IgD-negative memory B cell (primary cell): ENCODE results near the gene MXRA8. TPM values are rescaled to one million over a fixed set of nuclear protein-coding genes. Genes with fewer than 3 reads are reported as not detected.

ENCODE experiments used
- H3K27ac Mint-ChIP-seq, 3 donors: one replicate each; pipeline ENCODE4 v1.8.0; 2020 to 2022; ENCODE audit warnings: mild to moderate bottlenecking in 3 of 3, mixed read lengths in 3 of 3, moderate library complexity in 1 of 3
- H3K27me3 Mint-ChIP-seq: one replicate; pipeline ENCODE4 v1.8.0; 2021; ENCODE audit warnings: mixed read lengths
- H3K36me3 Mint-ChIP-seq: one replicate; pipeline ENCODE4 v1.8.0; 2020; ENCODE audit warnings: mild to moderate bottlenecking, mixed read lengths
- H3K4me1 Mint-ChIP-seq, 3 donors: one replicate each; pipeline ENCODE4 v1.8.0; 2020 to 2022; ENCODE audit warnings: mixed read lengths in 3 of 3, mild to moderate bottlenecking in 1 of 3
- H3K4me3 Mint-ChIP-seq, 4 donors: one replicate each; pipeline ENCODE4 v1.8.0; 2020 to 2022; ENCODE audit warnings: mild to moderate bottlenecking in 4 of 4, mixed read lengths in 4 of 4, moderate library complexity in 3 of 4
- H3K9me3 Mint-ChIP-seq, 3 donors: one replicate each; pipeline ENCODE4 v1.8.0; 2020 to 2021; ENCODE audit warnings: mixed read lengths in 3 of 3, mild to moderate bottlenecking in 1 of 3
- polyA plus RNA-seq: library from polyadenylated mRNA; unstranded; fragments of 300-500 nt; fragmentation: Illumina TruSeq; gene quantifications from one replicate; pipeline ENCODE4 v1.2.3, GENCODE V29; 2021

The MXRA8 gene
- polyA plus RNA-seq, 1 donor from 2014 or later, result not detected

DNA sequence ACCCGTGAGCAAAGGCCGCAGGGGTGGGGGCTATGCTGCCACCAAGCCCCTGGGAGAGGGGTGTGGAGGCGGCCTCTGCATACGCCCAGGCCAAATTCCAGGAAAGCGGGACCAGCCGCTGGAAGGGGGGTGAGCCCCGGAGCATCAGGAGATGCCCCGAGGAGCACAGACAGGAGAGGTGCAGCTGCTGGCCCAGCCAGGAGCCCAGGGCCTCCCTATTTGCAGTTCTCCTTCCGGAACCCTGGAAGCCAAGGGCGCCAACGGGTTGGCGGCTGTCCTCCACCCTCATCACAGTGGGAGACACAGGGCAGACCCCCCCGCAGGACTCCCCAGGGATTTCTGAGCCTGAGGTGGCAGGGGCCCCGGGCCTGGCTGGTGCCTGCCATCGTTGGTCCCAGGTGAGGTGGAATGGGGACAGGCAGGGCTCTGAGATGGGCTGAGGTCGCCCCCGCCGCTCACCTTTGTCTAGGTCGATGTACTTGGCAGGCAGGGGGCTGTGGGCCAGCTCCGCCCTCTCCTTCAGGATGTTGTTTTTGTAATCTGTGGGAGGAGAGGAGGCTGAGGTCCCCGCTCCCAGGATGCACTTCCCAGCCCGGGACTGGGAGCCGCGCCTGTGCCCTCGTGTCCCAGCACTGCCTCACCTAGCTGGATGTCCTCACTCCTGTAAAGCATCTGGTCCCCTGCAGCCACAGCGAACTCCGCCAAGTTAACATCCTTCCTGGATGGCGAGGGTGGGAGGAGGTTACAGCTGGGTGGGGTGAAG is 4.8 kb downstream of the MXRA8 start:
- H3K4me3 Mint-ChIP-seq, result peak overlapping the region in 3 of 4 donors; percentile 5 to 80 (median 78)
- H3K27ac Mint-ChIP-seq, result peak overlapping the region in 1 of 3 donors; percentile 72

DNA sequence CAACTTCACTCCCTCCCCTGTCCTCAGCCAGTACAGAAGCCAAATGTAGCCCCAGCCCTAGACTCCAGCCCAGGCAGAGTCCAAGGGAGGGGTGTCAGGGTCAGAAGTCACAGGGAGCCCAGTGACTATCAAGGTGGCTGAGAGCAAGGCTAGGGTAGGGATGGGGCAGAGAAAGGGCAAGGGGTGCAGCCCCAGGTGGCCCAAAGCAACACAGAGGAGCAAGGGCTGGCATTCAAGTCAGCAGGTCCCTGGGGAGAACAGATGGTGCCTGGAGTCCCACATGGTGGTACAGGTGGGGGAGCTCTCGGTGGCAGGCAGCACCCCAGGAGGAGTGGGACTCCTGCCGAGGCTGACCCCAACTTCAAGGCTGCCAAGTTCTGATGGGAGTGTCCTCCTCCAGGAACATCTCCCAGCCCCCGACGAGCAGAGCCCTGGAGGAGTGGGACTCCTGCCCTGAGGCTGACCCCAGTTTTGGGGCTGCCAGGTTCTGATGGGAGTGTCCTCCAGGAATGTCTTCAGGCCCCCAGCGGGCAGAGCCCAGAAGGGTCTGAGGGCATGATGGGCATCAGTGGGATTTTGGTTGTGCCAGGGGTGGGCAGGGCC is 5.5 kb downstream of the MXRA8 start:
- Mint-ChIP-seq H3K27me3 (peaks cover 14% of the 10 kb centered on the region), H3K4me1 (peaks cover 7 to 10% (median 9%) of the 10 kb centered on the region in 3 donors), H3K36me3 (no peaks in the 10 kb centered on the region), H3K4me3 (peak overlapping the region in 3 of 4 donors; percentile 64 to 84 (median 80)), H3K9me3 (no peaks in the 10 kb centered on the region), H3K27ac (peak overlapping the region in 1 of 3 donors; percentile 72)

More for the DNA sequence above, 4.8 kb downstream of the MXRA8 start:
- Mint-ChIP-seq H3K4me1 (peaks cover 7 to 10% (median 9%) of the 10 kb centered on the region in 3 donors), H3K36me3 (no peaks in the 10 kb centered on the region), H3K9me3 (no peaks in the 10 kb centered on the region), H3K27me3 (peaks cover 19% of the 10 kb centered on the region)

DNA sequence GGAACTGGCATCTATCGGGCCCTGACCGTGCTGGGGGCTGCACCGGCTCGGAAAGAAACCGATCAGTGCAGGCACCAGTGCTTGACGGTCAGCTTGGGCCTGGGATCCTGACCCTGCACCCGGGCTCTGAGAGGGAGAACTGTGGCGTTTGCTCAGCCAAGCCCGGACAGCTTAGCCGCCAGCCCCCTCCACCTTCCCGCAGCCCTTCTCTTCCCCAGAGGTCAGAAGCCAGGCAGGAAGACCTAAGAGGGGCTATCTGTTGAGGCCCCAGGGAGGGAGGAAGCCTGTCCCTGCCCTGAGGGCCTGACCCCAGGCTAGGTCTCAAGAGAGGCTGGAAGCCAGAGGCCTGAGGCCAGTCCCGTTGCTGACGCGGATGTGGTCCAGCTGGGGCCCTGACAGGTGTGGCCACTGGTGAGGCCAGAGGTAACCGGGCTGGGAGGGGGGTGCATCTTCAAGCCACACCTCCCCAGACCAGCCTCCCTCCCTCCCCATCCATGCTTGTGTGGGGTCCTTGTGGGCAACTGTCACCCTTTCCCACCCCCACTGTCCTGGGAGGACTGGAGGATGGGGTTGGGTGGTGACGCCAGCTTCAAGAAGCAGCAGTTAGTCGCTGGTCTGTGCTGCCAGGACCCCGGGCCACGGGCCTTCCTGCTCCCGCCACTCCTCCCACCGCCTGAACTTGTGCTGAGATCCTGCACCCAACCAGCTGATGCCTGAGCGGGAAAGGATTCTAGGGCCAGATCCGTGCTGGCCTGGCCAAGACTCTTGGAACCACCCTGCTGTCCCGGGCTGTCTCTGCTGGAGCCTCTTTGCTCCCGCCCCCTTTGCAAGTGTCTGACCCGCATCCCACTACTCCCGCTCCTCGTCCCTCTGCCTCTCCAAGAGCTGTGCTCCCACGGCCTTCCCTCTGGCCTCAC is 6.6 kb downstream of the MXRA8 start:
- Mint-ChIP-seq H3K36me3 (no peaks in the 10 kb centered on the region), H3K27ac (peak overlapping the region; percentile 57 to 73 (median 72)), H3K4me3 (peak overlapping the region; percentile 63 to 84 (median 78)), H3K27me3 (peaks cover 10% of the 10 kb centered on the region), H3K9me3 (no peaks in the 10 kb centered on the region), H3K4me1 (peaks cover 7 to 12% (median 12%) of the 10 kb centered on the region in 3 donors)

DNA sequence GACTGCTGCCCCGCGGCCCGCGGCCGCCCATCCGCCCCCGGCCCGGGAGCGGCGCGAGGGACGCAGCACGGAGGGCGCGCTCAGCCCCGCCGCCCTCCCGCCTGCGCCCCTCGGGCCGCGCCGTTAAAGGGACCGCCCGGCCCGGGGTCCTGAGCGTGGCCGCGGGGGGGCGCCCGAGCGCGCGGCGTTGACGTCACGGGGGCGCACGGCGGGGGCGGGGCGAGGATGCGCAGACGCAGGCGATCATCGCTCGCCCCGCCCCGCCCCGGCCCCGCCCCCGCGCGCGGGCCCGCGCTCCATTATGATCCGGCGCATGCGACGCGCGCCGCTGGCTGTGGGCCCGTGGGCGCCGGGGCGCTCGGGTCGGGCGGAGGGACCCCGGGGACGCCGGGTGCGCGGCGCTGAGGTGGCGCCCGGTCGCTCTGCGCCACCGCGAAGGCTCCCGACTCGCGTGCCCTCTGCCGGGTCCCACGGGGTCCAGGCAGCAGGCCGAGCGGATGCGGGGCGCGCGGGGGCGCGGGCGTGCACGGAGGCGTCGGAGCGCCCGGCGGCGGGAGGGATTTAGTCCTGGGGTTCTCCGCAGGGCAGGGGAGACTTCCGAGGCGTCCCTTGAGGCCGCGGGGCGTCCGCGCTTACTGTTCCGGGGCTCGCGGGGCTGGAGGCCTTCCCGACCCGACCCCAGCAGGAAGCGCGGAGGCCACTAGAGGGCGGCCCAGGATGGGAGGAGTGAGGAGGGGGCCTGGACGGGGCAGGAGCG is 8.9 kb downstream of the MXRA8 start, which contains the start of gene DVL1:
Gene DVL1 (minus strand): TSS at position 163 of the 757 bp plus-strand sequence. CDS start 353 bp downstream, outside the sequence.
- peaks cover 7 to 13% (median 12%) of the 10 kb centered on the region in 3 donors for H3K4me1 Mint-ChIP-seq
- peak within 1 kb of the TSS in 2 of 3 donors; percentile 84 to 88 for H3K27ac Mint-ChIP-seq
- H3K36me3 Mint-ChIP-seq, result no peaks in the 10 kb centered on the region
- H3K4me3 Mint-ChIP-seq, result peak within 1 kb of the TSS; percentile 72 to 89 (median 81)
- H3K9me3 Mint-ChIP-seq, result no peaks in the 10 kb centered on the region
- peaks cover 10% of the 10 kb centered on the region for H3K27me3 Mint-ChIP-seq

DNA sequence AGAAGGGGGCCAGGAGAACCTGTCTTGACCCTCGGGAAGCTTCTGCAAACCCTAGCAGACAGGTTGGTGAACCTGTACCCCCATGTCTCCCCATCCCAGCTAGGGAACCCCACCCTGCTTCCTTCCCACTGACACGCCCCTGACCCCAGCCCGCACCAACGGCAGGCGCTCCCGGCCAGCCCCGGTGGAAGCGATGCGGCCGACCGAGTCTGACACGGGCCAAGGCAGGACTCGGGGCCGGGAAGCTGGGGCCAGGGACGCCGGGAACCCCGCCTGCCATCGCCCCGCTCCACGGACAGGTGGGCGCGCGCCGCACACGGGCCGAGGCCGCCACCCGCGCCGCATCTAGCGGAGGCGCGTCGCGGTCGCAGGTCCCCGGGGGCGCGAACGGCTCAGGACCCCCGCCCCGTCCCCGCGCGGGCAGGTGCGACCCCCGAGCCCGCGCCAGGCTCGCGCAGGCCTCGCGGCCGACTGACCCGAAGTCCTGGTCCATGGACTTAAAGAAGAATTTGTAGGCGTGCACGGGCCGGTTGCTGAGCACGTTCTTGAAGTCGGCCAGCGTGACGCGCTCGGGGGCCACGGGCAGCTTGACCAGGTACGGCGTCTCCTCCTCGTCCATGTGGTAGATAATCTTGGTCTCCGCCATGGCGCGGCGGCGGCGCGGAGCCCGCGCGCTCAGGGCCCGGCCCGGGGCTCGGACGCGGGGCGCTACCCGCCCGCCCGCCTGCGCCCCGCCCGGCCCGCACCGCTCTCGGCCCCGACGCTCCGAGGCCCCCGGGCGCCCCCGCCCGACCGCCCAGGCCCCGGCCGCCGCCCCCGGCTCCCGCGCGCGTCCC is 9.7 kb downstream of the MXRA8 start:
- Mint-ChIP-seq H3K27me3 (peaks cover 10% of the 10 kb centered on the region), H3K9me3 (no peaks in the 10 kb centered on the region), H3K27ac (peak overlapping the region in 2 of 3 donors; percentile 84 to 88), H3K4me3 (peak overlapping the region; percentile 72 to 89 (median 81)), H3K36me3 (no peaks in the 10 kb centered on the region), H3K4me1 (peaks cover 7 to 13% (median 12%) of the 10 kb centered on the region in 3 donors)

DNA sequence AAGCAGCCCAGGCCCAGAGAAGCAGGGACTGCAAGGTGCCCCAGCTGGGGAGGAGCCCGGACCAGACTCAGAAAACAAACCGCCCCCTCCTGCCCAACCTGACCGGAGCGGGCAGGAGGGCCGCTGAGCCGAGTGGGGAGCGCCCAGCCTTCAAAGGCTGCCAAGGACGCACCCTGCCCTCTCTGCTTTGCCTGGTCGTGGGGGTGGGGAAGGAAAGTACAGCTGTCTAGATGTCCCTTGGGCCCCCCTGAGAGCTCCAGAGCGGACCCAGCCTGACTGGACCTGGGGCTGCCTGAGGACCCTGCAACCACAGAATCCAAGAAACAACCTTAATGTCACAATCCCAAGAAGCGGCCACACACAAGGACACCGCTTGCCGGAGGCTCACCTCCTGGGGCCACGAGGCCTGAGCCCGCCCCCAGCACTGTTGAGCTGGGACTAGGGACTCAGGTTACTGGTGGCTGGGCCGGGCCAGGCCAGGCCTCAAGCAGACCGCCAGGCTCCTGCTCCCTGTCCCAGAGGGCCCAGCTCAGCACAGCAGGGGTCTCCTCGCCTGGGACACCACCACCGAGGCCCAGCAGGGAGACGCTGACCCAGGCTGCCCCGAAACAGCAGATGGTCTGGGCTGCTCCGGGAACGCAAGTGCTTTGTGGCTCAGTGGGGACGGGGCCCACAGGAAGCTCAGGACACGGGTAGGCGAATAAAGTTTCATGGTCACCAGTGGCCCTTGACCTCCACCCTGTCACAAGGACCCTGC is 10.5 kb downstream of the MXRA8 start:
- peaks cover 7% of the 10 kb centered on the region for H3K27me3 Mint-ChIP-seq
- H3K4me3 Mint-ChIP-seq, result peak overlapping the region; percentile 72 to 89 (median 81)
- peak overlapping the region in 2 of 3 donors; percentile 84 to 88 for H3K27ac Mint-ChIP-seq
- H3K36me3 Mint-ChIP-seq, result peaks cover under 1% of the 10 kb centered on the region
- H3K4me1 Mint-ChIP-seq, result peaks cover 5 to 10% (median 9%) of the 10 kb centered on the region in 3 donors
- H3K9me3 Mint-ChIP-seq, result no peaks in the 10 kb centered on the region

DNA sequence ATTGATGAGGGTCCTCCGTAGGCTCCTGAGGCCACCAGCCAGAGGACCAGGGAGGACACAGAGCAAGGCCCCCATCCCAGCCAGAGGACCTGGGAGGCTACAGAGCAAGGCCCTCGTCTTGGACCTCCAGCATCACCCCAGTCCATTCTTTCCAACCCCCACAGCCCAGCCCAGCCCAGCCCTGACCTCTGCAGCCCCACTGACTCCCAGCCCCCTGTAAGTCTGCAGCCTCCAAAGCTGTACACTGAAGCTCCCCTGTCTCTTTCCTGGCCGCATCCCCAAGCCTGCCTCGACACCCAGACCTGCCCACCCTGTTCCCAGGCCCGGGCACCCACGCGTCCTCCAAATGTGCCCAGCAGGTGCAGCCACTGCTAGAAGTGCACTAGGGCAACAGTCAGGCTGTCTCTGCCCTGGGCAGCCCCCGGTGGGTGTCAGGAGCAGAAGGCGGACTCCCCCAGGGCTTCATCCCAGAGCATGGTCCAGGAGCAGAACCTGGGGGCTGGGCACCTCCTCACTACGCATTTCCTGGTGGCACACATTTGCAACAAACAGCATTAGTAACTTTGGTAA is 11.2 kb downstream of the MXRA8 start:
- Mint-ChIP-seq H3K9me3 (no peaks in the 10 kb centered on the region), H3K4me1 (peaks cover 0 to 3% (median 3%) of the 10 kb centered on the region in 3 donors), H3K27ac (peak overlapping the region in 1 of 3 donors; percentile 45), H3K4me3 (peak overlapping the region; percentile 9 to 77 (median 66)), H3K36me3 (peaks cover 2% of the 10 kb centered on the region), H3K27me3 (no peaks in the 10 kb centered on the region)

DNA sequence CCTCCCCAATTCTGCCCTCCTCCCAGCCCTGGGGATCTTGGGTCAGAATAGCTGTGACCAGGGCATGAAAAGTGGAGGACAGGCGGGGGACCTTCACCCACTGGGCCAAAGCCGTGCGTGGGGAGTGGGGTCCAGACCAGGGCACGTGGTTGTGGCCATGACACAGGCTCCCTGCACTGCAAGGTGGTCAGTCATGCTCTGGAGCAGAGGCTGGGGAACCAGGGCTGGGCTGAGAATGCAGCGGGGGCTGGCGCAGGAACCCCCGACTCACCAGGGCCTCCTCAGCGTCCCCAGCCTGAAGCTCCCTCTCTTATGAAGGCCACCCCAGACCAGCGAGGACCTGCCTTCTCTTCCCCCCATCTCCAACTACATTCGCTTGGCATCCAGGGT is 11.9 kb downstream of the MXRA8 start:
- H3K4me1 Mint-ChIP-seq, result peaks cover 0 to 3% (median 3%) of the 10 kb centered on the region in 3 donors
- H3K27me3 Mint-ChIP-seq, result no peaks in the 10 kb centered on the region
- peak overlapping the region in 2 of 4 donors; percentile 72 to 73 for H3K4me3 Mint-ChIP-seq
- H3K36me3 Mint-ChIP-seq, result peaks cover 2% of the 10 kb centered on the region
- H3K27ac Mint-ChIP-seq, result peak overlapping the region in 2 of 3 donors; percentile 19 to 45
- H3K9me3 Mint-ChIP-seq, result no peaks in the 10 kb centered on the region

DNA sequence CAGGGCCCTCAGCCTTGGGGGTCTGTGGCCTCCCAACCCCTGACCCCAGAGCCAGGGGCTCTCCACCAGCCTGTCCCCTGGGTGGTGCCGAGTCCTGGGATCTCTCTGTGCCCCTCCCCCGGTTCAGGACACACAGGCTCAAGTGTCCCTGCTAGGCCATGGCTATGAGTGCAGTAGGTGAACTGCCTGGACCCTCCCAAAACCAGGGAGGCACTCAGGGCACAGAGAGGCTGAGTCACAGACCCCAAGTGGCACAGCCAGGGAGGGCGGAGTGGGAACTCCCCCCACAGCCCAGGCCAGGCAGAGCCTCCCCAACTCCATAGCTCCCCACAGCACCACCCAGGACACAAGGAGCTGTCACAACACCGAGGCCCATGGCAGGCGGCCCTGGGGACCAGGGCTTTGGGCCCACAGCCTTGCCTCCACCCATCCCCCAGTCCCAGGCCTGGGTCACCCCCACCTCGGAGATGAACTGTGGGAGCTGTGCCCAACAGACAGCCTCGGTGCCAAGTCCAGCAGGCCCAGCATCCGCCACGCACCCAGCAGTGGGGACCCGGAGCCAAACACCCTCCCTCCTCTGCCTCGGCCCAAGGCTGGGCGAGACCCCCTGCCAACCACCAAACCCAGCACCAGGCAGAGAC is 12.4 kb downstream of the MXRA8 start:
- H3K36me3 Mint-ChIP-seq, result peaks cover 2% of the 10 kb centered on the region
- H3K4me3 Mint-ChIP-seq, result peak overlapping the region in 1 of 4 donors; percentile 73
- H3K27ac Mint-ChIP-seq, result peak overlapping the region in 1 of 3 donors; percentile 19
- peaks cover 0 to 3% (median 3%) of the 10 kb centered on the region in 3 donors for H3K4me1 Mint-ChIP-seq
- H3K27me3 Mint-ChIP-seq, result no peaks in the 10 kb centered on the region
- no peaks in the 10 kb centered on the region for H3K9me3 Mint-ChIP-seq

DNA sequence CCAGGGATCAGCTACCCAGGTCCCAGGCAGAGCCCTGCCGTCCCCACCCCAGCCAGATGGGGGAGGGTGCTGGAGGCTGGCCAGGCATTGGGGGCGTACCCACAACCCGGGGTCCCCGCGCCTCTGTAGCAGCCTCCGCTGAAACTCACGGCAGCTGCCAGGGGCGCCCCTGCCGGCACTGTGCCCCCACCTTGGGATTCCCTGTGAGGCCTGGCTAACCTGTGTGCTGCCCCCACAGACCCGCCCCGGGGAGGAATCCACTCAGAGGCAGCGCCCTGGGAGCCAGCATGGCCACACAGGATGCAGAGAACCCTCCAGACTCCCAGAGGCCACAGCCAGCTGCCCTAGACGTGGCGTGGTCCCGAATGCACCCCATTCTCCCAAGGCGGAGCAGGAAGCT is 13.0 kb downstream of the MXRA8 start:
- peaks cover 4% of the 10 kb centered on the region for H3K36me3 Mint-ChIP-seq
- peaks cover 0 to 3% (median 3%) of the 10 kb centered on the region in 3 donors for H3K4me1 Mint-ChIP-seq
- H3K27me3 Mint-ChIP-seq, result no peaks in the 10 kb centered on the region
- H3K27ac Mint-ChIP-seq, result no peak overlapping the region
- H3K9me3 Mint-ChIP-seq, result no peaks in the 10 kb centered on the region
- H3K4me3 Mint-ChIP-seq, result no peak overlapping the region

DNA sequence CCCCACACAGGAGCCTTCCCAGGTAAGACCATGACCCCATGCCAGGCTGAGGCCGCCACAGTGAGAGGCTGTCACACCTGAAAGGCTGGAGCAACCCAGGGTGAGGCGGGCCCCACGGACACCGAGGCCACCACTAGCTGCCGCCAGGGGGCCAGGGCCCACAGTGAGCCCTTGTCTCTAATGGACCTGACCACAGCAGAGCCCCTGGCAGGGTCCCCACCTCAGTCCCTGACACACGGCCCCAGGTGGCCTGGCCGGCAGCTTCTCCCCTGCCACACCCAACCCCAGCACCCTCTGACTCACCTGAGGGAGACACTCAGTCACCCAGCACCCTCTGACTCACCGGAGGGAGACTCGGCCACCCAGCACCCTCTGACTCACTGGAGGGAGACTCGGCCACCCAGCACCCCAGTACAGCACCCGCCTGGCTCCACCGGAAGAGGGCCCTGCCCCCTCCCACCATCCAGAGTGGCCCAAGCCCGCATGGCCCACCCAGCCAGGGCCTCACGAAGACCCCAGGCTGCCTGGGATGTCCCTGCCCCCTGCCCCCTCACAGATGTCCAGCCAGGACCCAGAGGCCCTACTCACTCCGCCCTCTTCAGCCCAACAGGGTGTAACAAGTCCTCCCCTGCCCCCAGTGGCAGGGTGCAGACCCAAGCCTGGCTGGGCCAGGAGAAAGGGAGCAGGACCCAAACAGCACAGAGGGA is 13.5 kb downstream of the MXRA8 start:
- H3K4me3 Mint-ChIP-seq, result no peak overlapping the region
- peaks cover 0 to 3% (median 3%) of the 10 kb centered on the region in 3 donors for H3K4me1 Mint-ChIP-seq
- H3K27ac Mint-ChIP-seq, result no peak overlapping the region
- H3K27me3 Mint-ChIP-seq, result no peaks in the 10 kb centered on the region
- peaks cover 5% of the 10 kb centered on the region for H3K36me3 Mint-ChIP-seq
- H3K9me3 Mint-ChIP-seq, result no peaks in the 10 kb centered on the region
